Measurements from ENCODE around the gene NOXA1. TPM values are rescaled to one million over a fixed set of nuclear protein-coding genes. Genes with fewer than 3 reads are reported as not detected.

The NOXA1 gene
- total RNA-seq, 2 donors from 2014 or later, result 3.5 to 9.6 TPM

- peak within 1 kb of the TSS; percentile 97 for H3K4me3 ChIP-seq
- H3K27ac ChIP-seq, result peak within 1 kb of the TSS; percentile 97 to 99
- ATAC-seq (ENCODE audit: insufficient number of reproducible peaks, low FRiP score, low read depth) (peak; percentile 64), DNase-seq (ENCODE audit: low spot score) (peak; percentile 74)
- H3K36me3 ChIP-seq, result peaks cover 5% of the 10 kb centered on the region
- H3K4me1 ChIP-seq (ENCODE audit: control insufficient read depth in 1 of 2, low read depth in 2 of 2), result peaks cover 28 to 46% of the 10 kb centered on the region in 2 donors
- no peaks in the 10 kb centered on the region for H3K27me3 ChIP-seq (replicated peaks; ENCODE audit: insufficient read depth)
- H3K9me3 ChIP-seq, result no peaks in the 10 kb centered on the region
- no peak for TF ChIP-seq CTCF (IDR thresholded peaks at IDR 0.05)
Measured at GRCh38 chr9:137459152-137459600, 36.0 kb downstream of the NOXA1 start, which contains the start of gene NSMF. TSS of gene NSMF (minus strand) at chr9:137459334. CDS start at chr9:137459102, 232 bp downstream.

GRCh38 chr9:137459601-137460362 is 36.6 kb downstream of the NOXA1 start:
- Histone ChIP-seq H3K9me3 (no peaks in the 10 kb centered on the region), H3K27me3 (replicated peaks; ENCODE audit: insufficient read depth) (no peaks in the 10 kb centered on the region), H3K27ac (peak overlapping the region; percentile 61 to 97), H3K4me1 (ENCODE audit: control insufficient read depth in 1 of 2, low read depth in 2 of 2) (peaks cover 23 to 40% of the 10 kb centered on the region in 2 donors), H3K4me3 (peak overlapping the region; percentile 97), H3K36me3 (peaks cover 5% of the 10 kb centered on the region)
- no peak for ATAC-seq (ENCODE audit: insufficient number of reproducible peaks, low FRiP score, low read depth)
- TF ChIP-seq CTCF (IDR thresholded peaks at IDR 0.05), result no peak
- DNase-seq (ENCODE audit: low spot score), result no peak

- H3K27me3 ChIP-seq (replicated peaks; ENCODE audit: insufficient read depth), result no peaks in the 10 kb centered on the region
- TF ChIP-seq CTCF (IDR thresholded peaks at IDR 0.05), result no peak
- ATAC-seq (ENCODE audit: insufficient number of reproducible peaks, low FRiP score, low read depth), result no peak
- no peak overlapping the region for H3K4me3 ChIP-seq
- DNase-seq (ENCODE audit: low spot score), result no peak
- peaks cover 5% of the 10 kb centered on the region for H3K36me3 ChIP-seq
- H3K4me1 ChIP-seq (ENCODE audit: control insufficient read depth in 1 of 2, low read depth in 2 of 2), result peaks cover 14 to 32% of the 10 kb centered on the region in 2 donors
- no peaks in the 10 kb centered on the region for H3K9me3 ChIP-seq
- H3K27ac ChIP-seq, result no peak overlapping the region
Measured at GRCh38 chr9:137460363-137461315, 37.4 kb downstream of the NOXA1 start.

DNA sequence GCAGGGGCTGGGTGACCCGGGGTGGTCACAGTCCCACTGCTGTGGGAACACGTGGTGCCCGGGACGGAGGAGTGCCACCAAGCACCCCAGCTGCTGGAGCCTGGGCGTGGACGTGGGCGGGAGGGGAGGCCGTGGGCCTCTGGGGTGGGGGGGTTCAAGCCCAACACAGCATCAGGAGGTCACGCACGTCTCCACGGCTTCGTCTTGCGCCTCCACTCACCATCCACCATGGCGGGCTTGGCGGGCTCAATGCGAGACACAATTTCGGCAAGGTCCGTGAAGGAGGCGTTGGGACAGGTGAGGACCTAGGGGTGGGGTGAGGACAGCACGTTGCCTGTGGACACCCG is 38.1 kb downstream of the NOXA1 start:
- Histone ChIP-seq H3K9me3 (no peaks in the 10 kb centered on the region), H3K27ac (no peak overlapping the region), H3K4me3 (no peak overlapping the region), H3K4me1 (ENCODE audit: control insufficient read depth in 1 of 2, low read depth in 2 of 2) (peaks cover 8 to 25% of the 10 kb centered on the region in 2 donors), H3K27me3 (replicated peaks; ENCODE audit: insufficient read depth) (no peaks in the 10 kb centered on the region), H3K36me3 (peaks cover 5% of the 10 kb centered on the region)
- TF ChIP-seq CTCF (IDR thresholded peaks at IDR 0.05), result no peak
- DNase-seq (ENCODE audit: low spot score), result no peak
- no peak for ATAC-seq (ENCODE audit: insufficient number of reproducible peaks, low FRiP score, low read depth)
